Right lobe of liver (tissue), 4 donors: Measurements from ENCODE around the gene PBX4.

Experiments used
- CTCF ChIP-seq, 4 donors: fragments of 200-600 bp in 3 of 4; fragments of 450-650 bp in 1 of 4; IDR thresholded peaks; one replicate each; pipeline versions ENCODE4 v1.5.1 to v1.8.0; 2016 to 2022; ENCODE audit warnings: antibody characterized with exemption in 4 of 4, mild to moderate bottlenecking in 2 of 4
- POLR2A ChIP-seq: fragments of 450-650 bp; IDR thresholded peaks from one replicate; pipeline ENCODE4 v1.6.1; 2017; ENCODE audit warnings: antibody characterized with exemption, mild to moderate bottlenecking
- donor health status: DM: no; HTN: no; CAD: no.
- donor health status: DM: no; HTN: no; CAD: no.
- donor health status: DM: no; HTN: yes; CAD: no.

GRCh38 chr19:19635313-19635702 lies 16.8 kb upstream of the PBX4 start:
- no peak for TF ChIP-seq CTCF (IDR thresholded peaks at IDR 0.05)
- TF ChIP-seq POLR2A, result no peak
